ENCODE data around the gene FAM13A. TPM values are rescaled to one million over a fixed set of nuclear protein-coding genes. Genes with fewer than 3 reads are reported as not detected.

Gene FAM13A
- total RNA-seq, 2 experiments from 2014 or later: 9.6 to 10.2 TPM

GRCh38 chr4:88730811-88731210 is 326.2 kb downstream of the FAM13A start:
- no peaks in the 10 kb centered on the region for H3K9me3 ChIP-seq (ENCODE audit: control insufficient read depth in 1 of 2, insufficient read depth in 1 of 2, low read length in 2 of 2)
- ChIA-PET POLR2A (no interaction called here), CTCF (interaction anchor here (1.3 kb wide), 1 partner anchor 13 kb away, joined by 3 read pairs; no protein-coding TSS in a partner anchor)
- H3K36me3 ChIP-seq (ENCODE audit: insufficient read depth, low read length): peaks cover 49% of the 10 kb centered on the region
- H3K27me3 ChIP-seq (ENCODE audit: control insufficient read depth in 1 of 2, insufficient read depth in 2 of 2, low read length in 2 of 2): no peaks in the 10 kb centered on the region
- ATAC-seq (ENCODE audit: poor library complexity) (no peak), DNase-seq (no peak)
- H3K27ac ChIP-seq (ENCODE audit: low read depth in 1 of 2, low read length in 2 of 2): no peak overlapping the region
- intact Hi-C loops (cut with DNase I, micrococcal nuclease): no loop called here
- Mint-ChIP-seq H3K27me3 (no peaks in the 10 kb centered on the region), H3K4me3 (no peak overlapping the region), H3K9me3 (no peaks in the 10 kb centered on the region), H3K36me3 (ENCODE audit: low read depth) (peaks cover 48% of the 10 kb centered on the region), H3K27ac (no peak overlapping the region), H3K4me1 (ENCODE audit: low read depth) (no peaks in the 10 kb centered on the region)
- no peak overlapping the region for H3K4me3 ChIP-seq (ENCODE audit: low read length)
- TF ChIP-seq CTCF (IDR thresholded peaks at IDR 0.05): no peak
- H3K4me1 ChIP-seq (ENCODE audit: insufficient read depth, low read length): no peaks in the 10 kb centered on the region

GRCh38 chr4:88729146-88729760 is 327.7 kb downstream of the FAM13A start:
- H3K9me3 ChIP-seq (ENCODE audit: control insufficient read depth in 1 of 2, insufficient read depth in 1 of 2, low read length in 2 of 2): no peaks in the 10 kb centered on the region
- no peak overlapping the region for H3K4me3 Mint-ChIP-seq
- H3K4me1 ChIP-seq (ENCODE audit: insufficient read depth, low read length): no peaks in the 10 kb centered on the region
- no peaks in the 10 kb centered on the region for H3K9me3 Mint-ChIP-seq
- no peaks in the 10 kb centered on the region for H3K27me3 ChIP-seq (ENCODE audit: control insufficient read depth in 1 of 2, insufficient read depth in 2 of 2, low read length in 2 of 2)
- H3K4me1 Mint-ChIP-seq (ENCODE audit: low read depth): no peaks in the 10 kb centered on the region
- intact Hi-C loops (cut with DNase I, micrococcal nuclease): no loop called here
- ATAC-seq (ENCODE audit: poor library complexity) (no peak), DNase-seq (no peak)
- no peak for TF ChIP-seq CTCF (IDR thresholded peaks at IDR 0.05)
- no peak overlapping the region for H3K4me3 ChIP-seq (ENCODE audit: low read length)
- H3K27me3 Mint-ChIP-seq: no peaks in the 10 kb centered on the region
- peaks cover 62% of the 10 kb centered on the region for H3K36me3 Mint-ChIP-seq (ENCODE audit: low read depth)
- H3K27ac Mint-ChIP-seq: peak overlapping the region; percentile 27
- POLR2A ChIA-PET: no interaction called here
- peaks cover 60% of the 10 kb centered on the region for H3K36me3 ChIP-seq (ENCODE audit: insufficient read depth, low read length)
- H3K27ac ChIP-seq (ENCODE audit: low read depth in 1 of 2, low read length in 2 of 2): no peak overlapping the region
- CTCF ChIA-PET: no interaction called here

- H3K27ac ChIP-seq (ENCODE audit: low read depth in 1 of 2, low read length in 2 of 2): no peak overlapping the region
- H3K4me1 ChIP-seq (ENCODE audit: insufficient read depth, low read length): no peaks in the 10 kb centered on the region
- no peak for DNase-seq
- POLR2A ChIA-PET: no interaction called here
- no peaks in the 10 kb centered on the region for H3K27me3 ChIP-seq (ENCODE audit: control insufficient read depth in 1 of 2, insufficient read depth in 2 of 2, low read length in 2 of 2)
- H3K4me3 ChIP-seq (ENCODE audit: low read length): no peak overlapping the region
- no peaks in the 10 kb centered on the region for H3K9me3 Mint-ChIP-seq
- peaks cover 69% of the 10 kb centered on the region for H3K36me3 ChIP-seq (ENCODE audit: insufficient read depth, low read length)
- H3K4me1 Mint-ChIP-seq (ENCODE audit: low read depth): no peaks in the 10 kb centered on the region
- ATAC-seq (ENCODE audit: poor library complexity): no peak
- H3K27ac Mint-ChIP-seq: peak overlapping the region; percentile 7
- CTCF ChIA-PET: no interaction called here
- peaks cover 69% of the 10 kb centered on the region for H3K36me3 Mint-ChIP-seq (ENCODE audit: low read depth)
- no peak overlapping the region for H3K4me3 Mint-ChIP-seq
- TF ChIP-seq CTCF (IDR thresholded peaks at IDR 0.05): no peak
- no peaks in the 10 kb centered on the region for H3K9me3 ChIP-seq (ENCODE audit: control insufficient read depth in 1 of 2, insufficient read depth in 1 of 2, low read length in 2 of 2)
- intact Hi-C loops (cut with DNase I, micrococcal nuclease): no loop called here
- H3K27me3 Mint-ChIP-seq: no peaks in the 10 kb centered on the region
Observed at GRCh38 chr4:88728146-88728545, 328.8 kb downstream of the FAM13A start.
